HG02970 (cell line): ENCODE measurements around the gene RBP4.

Source experiments
- ATAC-seq: cut with Tn5 transposase; IDR thresholded peaks from one replicate; pipeline ENCODE4 v1.9.1; 2021; ENCODE audit warnings: mild to moderate bottlenecking, moderate library complexity, moderate number of reproducible peaks; ENCODE audit not compliant: unreplicated experiment, low FRiP score

The RBP4 gene

GRCh38 chr10:93597075-93597599 is 3.9 kb downstream of the RBP4 start:
- ATAC-seq, result no peak

- ATAC-seq, result no peak
Observed at GRCh38 chr10:93596539-93596938, 4.5 kb downstream of the RBP4 start.

GRCh38 chr10:93595378-93596161 is 5.5 kb downstream of the RBP4 start:
- no peak for ATAC-seq

- ATAC-seq, result no peak
Observed at GRCh38 chr10:93594518-93594917, 6.5 kb downstream of the RBP4 start.

- no peak for ATAC-seq
Observed at GRCh38 chr10:93593749-93594148, 7.3 kb downstream of the RBP4 start.

- ATAC-seq, result no peak
Observed at GRCh38 chr10:93593254-93593653, 7.8 kb downstream of the RBP4 start.

- ATAC-seq, result no peak
Observed at GRCh38 chr10:93591065-93591808, 9.8 kb downstream of the RBP4 start.

- no peak for ATAC-seq
Observed at GRCh38 chr10:93590638-93591037, 10.4 kb downstream of the RBP4 start.

GRCh38 chr10:93589648-93590562 is 11.1 kb downstream of the RBP4 start:
- no peak for ATAC-seq

- no peak for ATAC-seq
Observed at GRCh38 chr10:93584445-93584844, 16.6 kb downstream of the RBP4 start.

- ATAC-seq, result no peak
Observed at GRCh38 chr10:93580828-93581227, 20.2 kb downstream of the RBP4 start.

GRCh38 chr10:93579985-93580711 is 20.9 kb downstream of the RBP4 start:
- no peak for ATAC-seq

GRCh38 chr10:93579089-93579488 is 21.9 kb downstream of the RBP4 start:
- no peak for ATAC-seq

GRCh38 chr10:93577565-93577964 is 23.5 kb downstream of the RBP4 start:
- no peak for ATAC-seq

GRCh38 chr10:93576888-93577287 is 24.1 kb downstream of the RBP4 start:
- no peak for ATAC-seq

GRCh38 chr10:93573924-93574323 is 27.1 kb downstream of the RBP4 start:
- no peak for ATAC-seq

GRCh38 chr10:93573051-93573909 is 27.8 kb downstream of the RBP4 start:
- no peak for ATAC-seq

GRCh38 chr10:93572606-93573005 is 28.4 kb downstream of the RBP4 start:
- no peak for ATAC-seq

- no peak for ATAC-seq
Observed at GRCh38 chr10:93570383-93570782, 30.7 kb downstream of the RBP4 start.
